NB4 (cell line): ENCODE data around the gene ADRA2C.

Source experiments
- DNase-seq: peaks from one replicate; pipeline ENCODE4 v3.0.0; 2010; ENCODE audit warnings: low read depth
- H3K4me3 ChIP-seq: one replicate; pipeline ENCODE4 v1.5.1; 2011; ENCODE audit warnings: mild to moderate bottlenecking, low read depth, low read length, moderate library complexity
- CTCF ChIP-seq: IDR thresholded peaks from one replicate; pipeline ENCODE4 v1.5.1; 2012; ENCODE audit warnings: low read depth, low read length
- MAX ChIP-seq: IDR thresholded peaks from 2 replicates; pipeline ENCODE4 v1.6.1; 2011; ENCODE audit warnings: low read depth, low read length
- MYC ChIP-seq: IDR thresholded peaks from 2 replicates; pipeline ENCODE4 v1.6.1; 2011; ENCODE audit warnings: low read depth, low read length
- POLR2A ChIP-seq: IDR thresholded peaks from 2 replicates; pipeline ENCODE4 v1.6.1; 2011; ENCODE audit warnings: mild to moderate bottlenecking; ENCODE audit not compliant: insufficient read length; ENCODE audit errors: extremely low read depth

ADRA2C gene

GRCh38 chr4:3775576-3775975 is 9.4 kb downstream of the ADRA2C start:
- no peak overlapping the region for H3K4me3 ChIP-seq
- DNase-seq: no peak
- TF ChIP-seq MAX: no peak
- no peak for TF ChIP-seq POLR2A
- TF ChIP-seq MYC: no peak
- TF ChIP-seq CTCF: no peak

- no peak for DNase-seq
- H3K4me3 ChIP-seq: no peak overlapping the region
- no peak for TF ChIP-seq MAX
- TF ChIP-seq CTCF: no peak
- no peak for TF ChIP-seq MYC
- TF ChIP-seq POLR2A: no peak
These were observed 10.2 kb downstream of the ADRA2C start for GRCh38 chr4:3776166-3777032.

GRCh38 chr4:3777033-3777390 is 10.8 kb downstream of the ADRA2C start:
- DNase-seq: no peak
- H3K4me3 ChIP-seq: no peak overlapping the region
- TF ChIP-seq MYC (no peak), MAX (no peak), CTCF (no peak), POLR2A (no peak)

- no peak overlapping the region for H3K4me3 ChIP-seq
- no peak for DNase-seq
- no peak for TF ChIP-seq MYC
- TF ChIP-seq CTCF: no peak
- TF ChIP-seq POLR2A: no peak
- TF ChIP-seq MAX: no peak
These were observed 11.5 kb downstream of the ADRA2C start for GRCh38 chr4:3777669-3778068.

- H3K4me3 ChIP-seq: no peak overlapping the region
- no peak for TF ChIP-seq CTCF
- no peak for TF ChIP-seq MYC
- TF ChIP-seq MAX: no peak
- TF ChIP-seq POLR2A: no peak
- DNase-seq: no peak
These were observed 13.3 kb downstream of the ADRA2C start for GRCh38 chr4:3779509-3779908.
